GM20000 (cell line): ENCODE results near the gene GINS2.

Source experiments
- DNase-seq: peaks from one replicate; pipeline ENCODE4 v3.0.0; 2012; ENCODE audit warnings: low spot score
- CTCF ChIP-seq: IDR thresholded peaks from 2 replicates; pipeline ENCODE4 v1.5.1; 2012; ENCODE audit warnings: mild to moderate bottlenecking, control low read depth; ENCODE audit errors: extremely low read depth, missing control alignments

GINS2 gene

DNA sequence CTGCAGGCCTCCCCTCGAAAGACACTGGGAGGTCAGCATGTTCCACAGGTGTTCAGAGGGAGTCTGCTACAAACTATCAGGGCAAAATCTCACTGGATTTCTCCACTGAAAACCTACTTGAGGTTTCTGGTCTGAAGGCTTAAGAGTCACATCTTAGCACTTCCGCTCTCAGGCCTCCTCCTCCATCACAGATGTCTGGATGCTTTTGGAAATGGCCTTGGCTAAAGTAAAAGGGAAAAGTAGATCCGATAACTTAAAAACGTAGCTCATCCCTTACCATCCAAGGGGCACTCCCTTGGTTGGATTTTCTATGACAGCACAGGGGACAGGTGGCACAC is 14.4 kb downstream of the GINS2 start:
- no peak for TF ChIP-seq CTCF
- no peak for DNase-seq

DNA sequence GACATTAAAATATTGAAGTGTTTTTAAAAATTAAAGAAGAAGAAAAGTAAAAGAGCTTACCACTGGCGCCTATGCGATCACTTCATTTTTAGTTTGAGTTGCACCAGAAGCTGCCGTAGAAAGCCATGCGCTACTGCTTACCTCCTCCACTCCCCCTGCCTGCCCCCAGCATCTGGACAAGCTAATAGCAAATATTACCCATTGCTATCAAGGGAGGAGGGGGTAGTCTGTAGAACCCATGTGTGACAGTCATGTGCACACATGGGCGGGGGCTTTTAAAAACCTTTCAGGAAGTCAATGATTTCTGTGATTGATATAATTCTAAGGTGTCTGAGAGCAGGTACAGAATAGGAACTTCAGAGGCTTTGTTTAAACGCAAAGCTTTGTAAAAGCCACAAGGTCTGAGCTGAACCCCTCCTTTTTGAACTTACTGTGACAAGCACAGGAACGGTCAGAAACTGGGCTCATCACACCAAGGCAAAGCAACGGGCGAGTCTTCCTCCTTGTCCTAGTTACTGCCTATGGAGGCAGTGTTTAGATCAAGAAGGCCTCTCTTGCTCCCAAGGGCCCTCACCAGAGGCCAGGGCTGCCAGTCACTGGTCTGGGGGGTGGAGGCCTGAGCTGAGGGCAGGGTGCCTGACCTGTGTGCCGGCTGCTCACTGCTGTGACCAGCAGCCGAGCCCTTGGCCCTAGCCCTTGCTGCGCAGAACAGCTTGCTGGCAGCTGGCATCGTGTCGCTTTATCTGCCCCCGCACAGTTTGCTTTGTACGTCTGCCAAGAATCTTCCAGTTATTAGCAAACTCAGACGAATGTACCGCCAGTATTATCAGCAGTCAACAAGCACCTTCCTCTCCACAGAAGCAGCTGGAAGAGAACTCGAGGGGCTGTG is 15.0 kb downstream of the GINS2 start:
- no peak for DNase-seq
- TF ChIP-seq CTCF: no peak

GRCh38 chr16:85670840-85671239 is 17.9 kb downstream of the GINS2 start:
- DNase-seq: no peak
- no peak for TF ChIP-seq CTCF

- DNase-seq: no peak
Measured at GRCh38 chr16:85668676-85669424, 19.9 kb downstream of the GINS2 start.

GRCh38 chr16:85667841-85668413 is 20.8 kb downstream of the GINS2 start:
- no peak for TF ChIP-seq CTCF

More at GRCh38 chr16:85668676-85669424, 19.9 kb downstream of the GINS2 start:
- no peak for TF ChIP-seq CTCF

GRCh38 chr16:85667261-85667660 is 21.5 kb downstream of the GINS2 start:
- TF ChIP-seq CTCF: no peak
- no peak for DNase-seq

More at GRCh38 chr16:85667841-85668413, 20.8 kb downstream of the GINS2 start:
- no peak for DNase-seq

DNA sequence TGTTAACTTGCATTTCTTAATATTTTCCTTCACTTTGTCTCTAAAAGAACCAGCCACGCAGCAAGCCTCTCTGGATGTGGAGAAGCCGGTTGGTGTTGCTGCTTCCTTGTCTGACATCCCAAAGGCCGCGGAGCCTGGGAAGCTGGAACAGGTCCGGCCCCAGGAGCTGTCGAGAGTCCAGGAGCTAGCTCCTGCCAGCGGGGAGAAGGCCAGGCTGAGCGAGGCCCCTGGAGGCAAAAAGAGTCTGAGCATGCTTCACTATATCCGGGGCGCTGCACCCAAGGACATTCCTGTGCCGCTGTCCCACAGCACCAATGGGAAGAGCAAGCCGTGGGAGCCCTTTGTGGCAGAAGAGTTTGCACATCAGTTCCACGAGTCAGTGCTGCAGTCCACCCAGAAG is 22.8 kb downstream of the GINS2 start:
- TF ChIP-seq CTCF: no peak
- no peak for DNase-seq
